ENCODE results near the gene NAA10.
A peak's percentile ranks its signal among the peaks of the same experiment; 100 is the strongest.

Gene NAA10

GRCh38 chrX:153930011-153930910 lies 4.6 kb downstream of the NAA10 start:
- Histone ChIP-seq H4K8ac (ENCODE audit: low read depth, low read length) (no peak overlapping the region), H3K4me3 (ENCODE audit: low read length in 2 of 2) (no peak overlapping the region), H3K4me2 (ENCODE audit: insufficient read depth, low read length, poor library complexity, severe bottlenecking) (no peak overlapping the region), H3K23ac (ENCODE audit: low read depth, low read length, poor library complexity) (no peak overlapping the region), H2BK15ac (ENCODE audit: low read length) (no peak overlapping the region), H3K9ac (ENCODE audit: low read depth, low read length, poor library complexity) (no peak overlapping the region), H3K79me1 (ENCODE audit: low read depth, low read length) (peaks cover 6% of the 10 kb centered on the region), H3K18ac (ENCODE audit: low read length) (no peak overlapping the region), H2BK12ac (ENCODE audit: low read length) (no peak overlapping the region), H2AFZ (ENCODE audit: low read length) (no peak overlapping the region), H2BK5ac (ENCODE audit: low read length) (no peak overlapping the region), H3K27me3 (ENCODE audit: control insufficient read depth in 3 of 3, insufficient read depth in 3 of 3, low read depth in 1 of 3, low read length in 3 of 3) (peaks cover 0 to 26% (median 5%) of the 10 kb centered on the region in 3 experiments), H2AK5ac (ENCODE audit: low read depth, low read length) (no peak overlapping the region), H3K4me1 (ENCODE audit: control insufficient read depth in 2 of 2, insufficient read depth in 1 of 2, low read depth in 1 of 2, low read length in 2 of 2) (peaks cover 8 to 13% of the 10 kb centered on the region in 2 donors), H3K9me3 (replicated peaks in 1 of 2; ENCODE audit: control insufficient read depth in 2 of 2, insufficient read depth in 1 of 2, low read depth in 1 of 2, low read length in 2 of 2) (no peaks in the 10 kb centered on the region), H3K27ac (replicated peaks; ENCODE audit: low read length) (no peak overlapping the region), H3K36me3 (replicated peaks in 1 of 2; ENCODE audit: control insufficient read depth in 2 of 2, insufficient read depth in 2 of 2, low read length in 2 of 2) (peaks cover 10 to 41% of the 10 kb centered on the region in 2 donors), H2BK120ac (ENCODE audit: low read depth, low read length) (no peak overlapping the region), H4K91ac (ENCODE audit: low read depth, low read length, poor library complexity) (no peak overlapping the region), H3K4ac (ENCODE audit: low read length) (no peak overlapping the region), H3K14ac (ENCODE audit: low read length) (no peak overlapping the region)
- WGBS, 2 donors (ENCODE audit: extremely low coverage in 2 of 2, insufficient read length in 2 of 2, insufficient replicate concordance in 1 of 2) = no CpG with 5 or more reads among the region's 31 CpGs
- no peak for DNase-seq (ENCODE audit: low spot score)

- Histone ChIP-seq H4K8ac (ENCODE audit: low read depth, low read length) (no peak overlapping the region), H2BK12ac (ENCODE audit: low read length) (no peak overlapping the region), H3K4ac (ENCODE audit: low read length) (no peak overlapping the region), H3K9ac (ENCODE audit: low read depth, low read length, poor library complexity) (no peak overlapping the region), H2AK5ac (ENCODE audit: low read depth, low read length) (no peak overlapping the region), H3K4me1 (ENCODE audit: control insufficient read depth in 2 of 2, insufficient read depth in 1 of 2, low read depth in 1 of 2, low read length in 2 of 2) (peaks cover 12 to 13% of the 10 kb centered on the region in 2 donors), H2BK15ac (ENCODE audit: low read length) (no peak overlapping the region), H2BK120ac (ENCODE audit: low read depth, low read length) (no peak overlapping the region), H2AFZ (ENCODE audit: low read length) (no peak overlapping the region), H3K14ac (ENCODE audit: low read length) (no peak overlapping the region), H2BK5ac (ENCODE audit: low read length) (no peak overlapping the region), H3K18ac (ENCODE audit: low read length) (no peak overlapping the region), H3K79me1 (ENCODE audit: low read depth, low read length) (peaks cover 6% of the 10 kb centered on the region), H3K4me2 (ENCODE audit: insufficient read depth, low read length, poor library complexity, severe bottlenecking) (no peak overlapping the region), H4K91ac (ENCODE audit: low read depth, low read length, poor library complexity) (no peak overlapping the region), H3K23ac (ENCODE audit: low read depth, low read length, poor library complexity) (no peak overlapping the region), H3K27ac (replicated peaks; ENCODE audit: low read length) (no peak overlapping the region), H3K36me3 (replicated peaks in 1 of 2; ENCODE audit: control insufficient read depth in 2 of 2, insufficient read depth in 2 of 2, low read length in 2 of 2) (peaks cover 10 to 41% of the 10 kb centered on the region in 2 donors), H3K9me3 (replicated peaks in 1 of 2; ENCODE audit: control insufficient read depth in 2 of 2, insufficient read depth in 1 of 2, low read depth in 1 of 2, low read length in 2 of 2) (no peaks in the 10 kb centered on the region), H3K4me3 (ENCODE audit: low read length in 2 of 2) (no peak overlapping the region), H3K27me3 (ENCODE audit: control insufficient read depth in 3 of 3, insufficient read depth in 3 of 3, low read depth in 1 of 3, low read length in 3 of 3) (peaks cover 0 to 31% (median 5%) of the 10 kb centered on the region in 3 experiments)
- no peak for DNase-seq (ENCODE audit: low spot score)
- no CpG with 5 or more reads among the region's 10 CpGs for WGBS, 2 donors (ENCODE audit: extremely low coverage in 2 of 2, insufficient read length in 2 of 2, insufficient replicate concordance in 1 of 2)
Measured at GRCh38 chrX:153929576-153929975, 5.3 kb downstream of the NAA10 start.

GRCh38 chrX:153928846-153929245 lies 6.0 kb downstream of the NAA10 start:
- no peak overlapping the region for H3K18ac ChIP-seq (ENCODE audit: low read length)
- no peak overlapping the region for H3K27ac ChIP-seq (replicated peaks; ENCODE audit: low read length)
- H4K91ac ChIP-seq (ENCODE audit: low read depth, low read length, poor library complexity) = no peak overlapping the region

More at GRCh38 chrX:153928846-153929245, 6.0 kb downstream of the NAA10 start:
- H3K36me3 ChIP-seq (replicated peaks in 1 of 2; ENCODE audit: control insufficient read depth in 2 of 2, insufficient read depth in 2 of 2, low read length in 2 of 2) = peaks cover 10 to 41% of the 10 kb centered on the region in 2 donors
- H2BK15ac ChIP-seq (ENCODE audit: low read length) = no peak overlapping the region
- no CpG with 5 or more reads among the region's 9 CpGs for WGBS, 2 donors (ENCODE audit: extremely low coverage in 2 of 2, insufficient read length in 2 of 2, insufficient replicate concordance in 1 of 2)
- no peak overlapping the region for H2BK120ac ChIP-seq (ENCODE audit: low read depth, low read length)
- no peak overlapping the region for H3K4ac ChIP-seq (ENCODE audit: low read length)
- no peak overlapping the region for H4K8ac ChIP-seq (ENCODE audit: low read depth, low read length)
- no peaks in the 10 kb centered on the region for H3K9me3 ChIP-seq (replicated peaks in 1 of 2; ENCODE audit: control insufficient read depth in 2 of 2, insufficient read depth in 1 of 2, low read depth in 1 of 2, low read length in 2 of 2)
- DNase-seq (ENCODE audit: low spot score) = no peak
- no peak overlapping the region for H2BK5ac ChIP-seq (ENCODE audit: low read length)
- H3K4me2 ChIP-seq (ENCODE audit: insufficient read depth, low read length, poor library complexity, severe bottlenecking) = peak overlapping the region; percentile 2
- H3K4me3 ChIP-seq (ENCODE audit: low read length in 2 of 2) = no peak overlapping the region
- H2AFZ ChIP-seq (ENCODE audit: low read length) = no peak overlapping the region
- peaks cover under 1% of the 10 kb centered on the region for H3K79me1 ChIP-seq (ENCODE audit: low read depth, low read length)
- no peak overlapping the region for H2BK12ac ChIP-seq (ENCODE audit: low read length)
- peaks cover 12 to 17% of the 10 kb centered on the region in 2 donors for H3K4me1 ChIP-seq (ENCODE audit: control insufficient read depth in 2 of 2, insufficient read depth in 1 of 2, low read depth in 1 of 2, low read length in 2 of 2)
- no peak overlapping the region for H3K23ac ChIP-seq (ENCODE audit: low read depth, low read length, poor library complexity)
- no peak overlapping the region for H2AK5ac ChIP-seq (ENCODE audit: low read depth, low read length)
- H3K27me3 ChIP-seq (ENCODE audit: control insufficient read depth in 3 of 3, insufficient read depth in 3 of 3, low read depth in 1 of 3, low read length in 3 of 3) = peaks cover 0 to 33% (median 5%) of the 10 kb centered on the region in 3 experiments
- no peak overlapping the region for H3K9ac ChIP-seq (ENCODE audit: low read depth, low read length, poor library complexity)
- no peak overlapping the region for H3K14ac ChIP-seq (ENCODE audit: low read length)
